HFFc6 (cell line): Measurements from ENCODE around the gene IMMP2L. TPM values are rescaled to one million over a fixed set of nuclear protein-coding genes. Genes with fewer than 3 reads are reported as not detected.

Experiments used
- DNase-seq: peaks from one replicate; pipeline ENCODE4 v3.0.0-alpha.2; 2018
- H3K27ac Mint-ChIP-seq: 2 replicates; pipeline ENCODE4 v1.8.0; 2020; ENCODE audit warnings: mild to moderate bottlenecking, mixed read lengths
- H3K27me3 Mint-ChIP-seq: 2 replicates; pipeline ENCODE4 v1.8.0; 2021; ENCODE audit warnings: mild to moderate bottlenecking, moderate library complexity, mixed read lengths; ENCODE audit not compliant: insufficient read depth
- H3K36me3 Mint-ChIP-seq: 2 replicates; pipeline ENCODE4 v1.8.0; 2021; ENCODE audit warnings: low read depth, mixed read lengths
- H3K4me1 Mint-ChIP-seq: 2 replicates; pipeline ENCODE4 v1.8.0; 2020; ENCODE audit warnings: low read depth, mixed read lengths
- H3K4me3 Mint-ChIP-seq: 2 replicates; pipeline ENCODE4 v1.8.0; 2020; ENCODE audit warnings: mild to moderate bottlenecking, moderate library complexity, mixed read lengths
- H3K9me3 Mint-ChIP-seq: 2 replicates; pipeline ENCODE4 v1.8.0; 2020; ENCODE audit warnings: mild to moderate bottlenecking, mixed read lengths
- CTCF ChIP-seq: fragments of 200-600 bp; sonication (generic); IDR thresholded peaks from 2 replicates; pipeline ENCODE4 v1.5.0; 2021; ENCODE audit warnings: antibody characterized with exemption, mild to moderate bottlenecking
- total RNA-seq, 6 experiments: library from RNA; stranded (reverse); fragmentation: NEBNext Ultra II Directional; extraction: Animal tissue kit (Norgen Biotek cat#: 25700); gene quantifications; 2 replicates in 1 of 6; 3 replicates in 5 of 6; pipeline ENCODE4 v1.2.3, GENCODE V29; 2021

IMMP2L gene
- total RNA-seq, 6 experiments from 2014 or later = 7.2 to 13.6 (median 10.1) TPM

GRCh38 chr7:110898516-110898915, 663.8 kb downstream of the IMMP2L start:
- DNase-seq = peak; percentile 35
- Mint-ChIP-seq H3K27me3 (no peaks in the 10 kb centered on the region), H3K27ac (peak overlapping the region; percentile 28), H3K4me1 (peaks cover 21% of the 10 kb centered on the region), H3K9me3 (peaks cover 9% of the 10 kb centered on the region; the same call in 1 of the 2 replicates), H3K4me3 (no peak overlapping the region), H3K36me3 (peaks cover 19% of the 10 kb centered on the region)
- TF ChIP-seq CTCF = no peak

- DNase-seq = no peak
- Mint-ChIP-seq H3K27me3 (no peaks in the 10 kb centered on the region), H3K27ac (no peak overlapping the region), H3K4me1 (peaks cover 21% of the 10 kb centered on the region), H3K36me3 (peaks cover 19% of the 10 kb centered on the region), H3K4me3 (no peak overlapping the region), H3K9me3 (peaks cover 9% of the 10 kb centered on the region; the same call in 1 of the 2 replicates)
- TF ChIP-seq CTCF = no peak
Measured at GRCh38 chr7:110897538-110897937, 664.8 kb downstream of the IMMP2L start.

GRCh38 chr7:110894111-110894510, 668.2 kb downstream of the IMMP2L start:
- H3K9me3 Mint-ChIP-seq = peaks cover 9% of the 10 kb centered on the region; the same call in 1 of the 2 replicates
- peaks cover 19% of the 10 kb centered on the region for H3K36me3 Mint-ChIP-seq
- H3K4me3 Mint-ChIP-seq = no peak overlapping the region
- H3K4me1 Mint-ChIP-seq = peaks cover 20% of the 10 kb centered on the region
- H3K27ac Mint-ChIP-seq = no peak overlapping the region
- no peaks in the 10 kb centered on the region for H3K27me3 Mint-ChIP-seq
- TF ChIP-seq CTCF = no peak
- no peak for DNase-seq

GRCh38 chr7:110891197-110891596, 671.1 kb downstream of the IMMP2L start:
- DNase-seq = no peak
- H3K27me3 Mint-ChIP-seq = no peaks in the 10 kb centered on the region
- peaks cover 8% of the 10 kb centered on the region; the same call in 1 of the 2 replicates for H3K4me1 Mint-ChIP-seq
- no peak overlapping the region for H3K27ac Mint-ChIP-seq
- peaks cover 13% of the 10 kb centered on the region for H3K36me3 Mint-ChIP-seq
- TF ChIP-seq CTCF = no peak
- H3K4me3 Mint-ChIP-seq = no peak overlapping the region
- H3K9me3 Mint-ChIP-seq = peaks cover 4% of the 10 kb centered on the region; the same call in 1 of the 2 replicates

GRCh38 chr7:110890101-110890500, 672.2 kb downstream of the IMMP2L start:
- Mint-ChIP-seq H3K4me1 (peaks cover 8% of the 10 kb centered on the region; the same call in 1 of the 2 replicates), H3K27me3 (no peaks in the 10 kb centered on the region), H3K4me3 (no peak overlapping the region; the same call in 1 of the 2 replicates), H3K27ac (no peak overlapping the region; the same call in 1 of the 2 replicates), H3K36me3 (peaks cover 13% of the 10 kb centered on the region), H3K9me3 (peaks cover 4% of the 10 kb centered on the region; the same call in 1 of the 2 replicates)
- DNase-seq = no peak
- no peak for TF ChIP-seq CTCF
